G401.6 (cell line): ENCODE measurements around the gene ARL15.

Experiments used
- FAIRE-seq: peaks from 2 replicates; lab custom pipeline; 2012; peaks lifted over from hg19 to GRCh38; lab: Jason Lieb, UNC

Gene ARL15

DNA sequence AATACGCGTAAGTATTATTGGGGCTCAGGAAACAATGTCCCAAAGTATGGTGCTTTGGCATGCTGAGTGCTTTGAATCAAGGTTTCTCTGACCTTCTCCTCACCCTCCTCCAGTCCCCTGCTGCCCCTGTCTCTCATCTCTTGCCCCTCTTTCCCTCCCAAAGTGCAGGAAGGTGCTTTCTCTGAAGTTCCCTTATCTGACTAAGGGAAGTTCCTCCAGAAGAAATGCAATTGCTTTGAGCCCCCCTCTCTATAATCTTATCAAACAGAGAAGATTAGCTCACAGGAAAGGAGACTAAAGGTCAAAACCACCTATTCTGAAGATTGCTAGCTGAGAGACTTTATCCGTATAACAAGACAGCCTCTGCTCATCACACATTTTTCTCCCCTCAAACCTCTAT, 288.1 kb downstream of the ARL15 start:
- no peak for FAIRE-seq

DNA sequence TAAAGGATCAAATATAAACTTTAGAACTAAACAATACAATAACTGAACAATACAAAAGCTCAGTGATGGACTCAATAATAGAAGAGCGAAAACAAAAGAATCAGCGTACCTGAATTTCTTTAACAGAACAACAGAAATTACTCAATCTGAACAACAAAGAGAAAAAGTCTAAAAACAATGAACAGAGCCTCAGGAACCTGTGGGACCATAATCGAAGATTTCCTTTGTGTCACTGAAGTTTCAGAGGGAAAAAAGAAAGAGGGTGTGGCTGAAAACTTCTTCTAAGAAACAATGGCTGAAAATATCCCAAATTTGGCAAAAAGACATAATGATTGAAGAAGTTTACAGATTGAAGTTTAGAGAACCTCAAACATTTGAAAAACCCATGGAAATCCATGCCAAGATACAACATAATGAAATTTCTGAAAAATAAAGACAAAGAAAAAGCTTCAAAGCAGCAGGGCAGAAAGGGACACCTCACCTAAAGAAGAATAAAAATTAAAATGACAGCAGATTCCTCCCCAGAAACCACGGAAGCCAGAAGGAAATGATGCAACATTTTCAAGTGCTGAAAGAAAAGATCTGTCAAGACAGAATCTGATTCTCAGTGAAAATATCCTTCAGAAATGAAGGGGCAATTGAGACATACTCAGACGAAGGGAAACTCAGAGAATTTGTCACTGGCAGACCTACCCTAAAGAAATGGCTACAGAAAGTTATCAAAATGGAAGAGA, 288.8 kb downstream of the ARL15 start:
- FAIRE-seq, result no peak

DNA sequence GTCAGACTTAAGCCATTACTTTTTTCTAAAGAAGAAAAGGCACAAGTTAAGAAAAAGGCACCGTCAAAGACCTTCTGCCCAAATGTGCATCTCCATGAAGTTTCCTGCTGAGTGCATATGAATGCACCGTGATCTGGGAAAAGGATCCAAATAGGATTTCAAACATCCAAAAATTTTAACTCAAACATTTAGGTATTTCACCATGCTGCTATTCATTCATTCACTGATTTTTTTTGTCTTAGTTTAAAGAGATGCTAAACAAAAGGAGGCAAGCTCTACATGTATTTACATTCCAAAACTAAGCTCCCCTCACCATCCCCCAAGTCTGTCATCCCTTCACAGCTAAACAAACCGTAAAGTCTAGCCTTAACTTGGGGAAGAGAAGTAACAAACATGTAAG, 291.9 kb downstream of the ARL15 start:
- no peak for FAIRE-seq

DNA sequence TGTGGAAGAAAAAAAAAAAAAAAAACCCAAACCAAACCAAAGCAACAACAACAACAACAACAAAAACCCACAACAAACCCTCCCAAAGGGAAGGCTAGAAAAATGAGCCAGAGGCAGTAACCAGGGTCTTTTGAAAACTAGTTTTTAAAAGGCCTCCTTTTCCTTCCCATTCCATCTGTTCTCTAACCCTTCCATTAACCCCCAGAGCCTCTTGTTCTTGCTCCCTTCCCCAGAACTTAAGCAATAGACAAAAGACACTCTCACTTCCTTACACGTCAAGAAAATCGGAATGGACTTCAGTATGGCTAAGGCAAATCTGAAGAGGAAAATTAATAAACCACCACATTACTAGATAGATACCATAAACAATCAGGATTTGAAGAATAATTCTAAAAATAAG, 292.8 kb downstream of the ARL15 start:
- no peak for FAIRE-seq

DNA sequence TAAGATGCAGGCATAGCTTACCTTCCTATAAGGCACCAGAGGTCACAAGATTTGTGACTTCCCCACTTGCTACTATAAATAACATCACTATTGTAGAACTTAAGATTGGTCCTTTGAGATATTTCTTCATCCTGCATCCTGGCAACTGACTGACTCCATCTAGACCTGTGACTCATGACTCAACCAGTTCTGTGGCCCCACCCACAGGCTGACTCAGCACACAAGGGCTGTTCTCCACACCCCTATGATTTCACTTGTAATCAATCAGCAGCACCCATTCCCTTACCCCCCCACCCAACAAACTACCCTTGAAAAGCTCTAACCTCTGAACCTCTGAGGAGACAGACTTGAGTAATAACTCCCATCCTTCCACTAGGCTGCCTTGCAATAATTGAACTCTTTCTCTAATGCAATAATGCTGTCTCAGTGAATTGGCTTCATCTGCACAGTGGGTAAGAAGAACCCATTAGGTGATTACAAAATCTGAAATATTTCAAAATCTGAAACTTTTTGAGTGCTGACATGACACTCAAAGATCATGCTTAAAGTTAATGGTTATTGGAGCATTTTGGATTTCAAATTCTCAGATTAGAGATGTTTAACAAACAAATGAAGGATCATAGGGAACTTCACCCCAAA, 296.7 kb downstream of the ARL15 start:
- FAIRE-seq, result no peak

DNA sequence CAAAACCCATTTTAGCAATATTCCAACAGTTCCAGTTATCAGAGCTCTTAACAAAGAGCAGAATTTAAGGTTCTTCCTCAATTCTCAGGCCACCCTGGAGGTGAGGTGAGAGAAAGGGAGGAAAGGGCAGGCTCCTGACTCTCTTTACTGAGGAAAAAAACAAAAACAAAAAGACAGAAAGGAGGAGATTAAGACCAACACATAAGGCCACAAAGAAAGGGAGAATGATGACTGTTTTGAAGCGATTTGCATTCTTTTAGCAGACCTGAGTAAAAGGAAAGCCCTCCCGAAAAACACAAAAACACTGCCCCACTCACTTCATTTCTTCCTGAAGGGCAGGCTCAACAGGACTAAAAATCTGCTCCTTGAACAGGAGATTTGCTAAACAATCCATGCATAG, 300.5 kb downstream of the ARL15 start:
- FAIRE-seq, result no peak

DNA sequence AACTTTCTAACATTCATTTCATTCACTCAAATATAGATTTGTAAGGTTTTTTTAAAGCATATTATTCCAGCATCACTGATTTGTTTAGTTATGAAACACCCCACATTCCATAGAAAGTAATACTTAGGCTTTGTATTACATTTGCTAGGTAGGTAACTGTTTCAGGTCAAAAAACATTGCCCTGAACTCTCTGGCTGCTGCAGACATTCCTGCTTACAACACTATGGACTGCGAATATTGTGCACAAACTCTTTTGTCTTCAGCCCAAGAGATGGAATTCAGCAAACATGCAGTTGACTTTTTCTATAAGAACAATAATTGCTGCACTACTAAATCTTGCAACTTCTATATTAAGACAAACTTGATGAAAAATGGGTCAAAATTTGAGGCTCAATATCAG, 301.0 kb downstream of the ARL15 start:
- no peak for FAIRE-seq

DNA sequence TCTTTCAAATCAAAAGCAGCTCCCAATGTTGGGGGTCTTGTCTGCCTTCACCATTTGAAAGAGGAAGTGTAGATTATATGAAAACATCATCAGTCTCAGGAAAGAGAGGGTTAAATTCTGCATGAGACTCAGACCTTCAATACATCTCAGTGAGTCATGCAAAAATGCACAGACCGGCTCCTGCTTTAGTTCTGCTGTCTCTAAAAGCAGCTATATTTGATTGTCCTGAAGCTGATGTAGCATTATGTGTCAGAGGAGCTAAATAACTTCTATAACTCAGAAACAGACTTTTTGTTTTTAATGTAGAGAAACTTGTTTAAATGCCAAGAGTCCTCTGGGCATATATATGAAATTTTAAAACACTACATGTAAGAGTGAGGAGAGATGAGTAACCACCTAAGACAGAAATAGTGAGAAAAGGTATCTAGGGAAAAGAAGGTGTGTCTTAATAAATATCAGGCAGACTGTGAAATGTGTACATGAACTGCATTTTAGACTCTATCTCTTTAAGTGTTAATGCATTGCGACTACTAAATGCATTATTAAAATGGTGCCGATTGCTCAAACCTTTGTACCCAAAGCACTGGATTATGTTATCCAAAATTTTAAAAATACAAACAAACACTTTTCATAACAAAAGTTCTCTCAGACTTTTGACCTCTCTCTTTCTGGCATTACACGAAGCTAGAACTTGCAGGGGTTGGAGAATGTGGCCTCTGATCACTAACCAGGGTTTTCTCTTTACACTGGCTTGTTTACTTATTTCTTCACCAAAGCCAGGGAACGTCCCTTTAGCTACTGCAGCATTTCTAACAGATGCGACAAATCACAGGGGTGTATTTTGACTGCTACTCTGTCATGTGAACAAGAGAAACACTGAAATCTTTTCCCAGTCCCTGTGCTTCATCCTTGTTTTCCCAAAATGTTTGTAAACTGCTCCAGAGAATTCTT, 302.3 kb downstream of the ARL15 start:
- no peak for FAIRE-seq

DNA sequence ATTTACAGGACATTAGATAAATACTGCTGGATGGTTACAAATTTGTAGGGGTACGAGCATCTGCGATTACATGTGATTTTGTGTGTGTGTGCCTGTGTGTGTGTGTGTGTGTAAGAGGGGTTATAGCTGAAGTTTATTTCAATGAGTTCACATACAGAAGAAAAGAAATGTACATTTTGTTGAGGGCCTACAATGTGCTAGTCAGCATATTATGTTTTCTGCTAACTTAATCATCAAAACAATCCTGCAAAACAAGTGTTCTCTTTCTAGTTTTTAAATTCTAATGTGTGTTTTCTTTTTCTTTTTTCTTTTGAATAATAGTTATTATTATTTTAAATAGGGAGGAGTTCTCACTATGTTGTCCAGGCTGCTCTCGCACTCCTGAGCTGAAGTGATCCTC, 305.7 kb downstream of the ARL15 start:
- FAIRE-seq, result no peak

DNA sequence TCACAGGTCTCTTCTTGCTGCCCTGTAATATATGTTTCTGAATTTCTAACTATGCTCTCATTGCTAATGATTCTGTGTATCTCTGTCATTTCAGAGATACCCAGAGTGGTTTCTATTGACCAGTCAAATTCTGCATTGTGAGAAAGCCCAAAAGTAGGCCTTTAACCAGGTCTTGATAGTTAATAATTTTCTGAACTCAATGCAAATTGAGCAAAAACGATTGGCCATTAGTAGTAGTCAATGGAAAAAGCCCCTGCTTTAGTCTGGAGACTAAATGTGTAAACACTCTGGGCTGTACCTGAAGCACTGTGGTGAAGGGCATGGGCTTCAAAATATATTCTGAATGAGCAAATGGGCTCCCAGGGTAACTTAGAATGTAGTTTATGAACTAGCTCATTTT, 307.6 kb downstream of the ARL15 start:
- no peak for FAIRE-seq

DNA sequence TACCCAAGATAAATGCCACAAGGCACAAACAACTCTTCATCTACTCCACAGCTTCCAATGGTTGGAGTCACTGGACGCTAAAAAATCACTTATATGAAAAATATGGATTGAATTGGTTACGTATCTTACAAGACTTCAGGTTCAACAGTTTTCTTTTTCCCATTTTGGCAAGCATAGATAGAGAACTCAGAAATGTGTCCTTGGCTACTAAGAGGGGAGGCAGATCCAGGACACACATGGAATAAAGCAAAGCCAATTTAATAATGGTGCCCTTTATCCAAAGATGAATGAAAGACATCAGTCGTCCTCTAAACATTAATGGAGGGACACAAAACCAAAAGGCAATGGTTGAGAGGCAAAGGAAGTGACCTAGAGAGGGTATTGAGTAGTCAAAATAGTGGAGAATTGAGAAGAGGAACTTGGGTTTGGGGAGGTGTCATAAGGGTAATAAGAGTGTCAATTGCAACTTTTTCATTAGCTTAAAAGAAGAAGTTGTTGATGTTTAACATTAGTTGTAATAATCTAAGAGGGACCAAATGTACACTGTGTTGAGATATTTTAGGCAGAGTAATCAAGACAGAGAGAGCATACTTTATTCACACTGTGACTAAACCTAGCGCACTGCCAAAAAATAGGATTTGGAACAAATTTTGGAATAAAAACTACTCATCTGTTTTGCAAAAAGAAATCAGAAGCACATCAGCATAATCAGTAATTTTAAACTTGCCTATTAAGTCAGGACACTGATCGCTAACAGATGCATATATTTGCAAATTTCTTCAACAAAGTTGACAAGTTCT, 308.2 kb downstream of the ARL15 start:
- no peak for FAIRE-seq

DNA sequence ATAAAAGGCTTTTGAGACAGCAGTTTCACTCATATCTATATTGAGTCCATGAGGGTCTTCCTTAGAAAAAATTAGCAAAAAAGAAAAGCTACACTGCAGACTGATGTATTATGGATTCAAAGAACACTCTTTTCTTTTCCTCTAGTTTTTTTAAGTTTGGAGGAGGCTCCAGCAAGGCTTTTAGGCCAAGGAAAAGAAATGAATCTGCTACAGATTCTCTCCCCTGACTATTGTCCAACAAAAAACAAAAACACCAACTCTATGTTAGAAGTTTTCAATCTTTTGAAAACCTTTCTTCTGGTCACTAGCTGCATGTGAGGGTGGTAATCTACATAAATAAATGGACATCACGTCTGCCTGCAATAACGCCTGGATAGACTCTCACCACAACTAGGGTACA, 310.4 kb downstream of the ARL15 start:
- FAIRE-seq, result no peak

DNA sequence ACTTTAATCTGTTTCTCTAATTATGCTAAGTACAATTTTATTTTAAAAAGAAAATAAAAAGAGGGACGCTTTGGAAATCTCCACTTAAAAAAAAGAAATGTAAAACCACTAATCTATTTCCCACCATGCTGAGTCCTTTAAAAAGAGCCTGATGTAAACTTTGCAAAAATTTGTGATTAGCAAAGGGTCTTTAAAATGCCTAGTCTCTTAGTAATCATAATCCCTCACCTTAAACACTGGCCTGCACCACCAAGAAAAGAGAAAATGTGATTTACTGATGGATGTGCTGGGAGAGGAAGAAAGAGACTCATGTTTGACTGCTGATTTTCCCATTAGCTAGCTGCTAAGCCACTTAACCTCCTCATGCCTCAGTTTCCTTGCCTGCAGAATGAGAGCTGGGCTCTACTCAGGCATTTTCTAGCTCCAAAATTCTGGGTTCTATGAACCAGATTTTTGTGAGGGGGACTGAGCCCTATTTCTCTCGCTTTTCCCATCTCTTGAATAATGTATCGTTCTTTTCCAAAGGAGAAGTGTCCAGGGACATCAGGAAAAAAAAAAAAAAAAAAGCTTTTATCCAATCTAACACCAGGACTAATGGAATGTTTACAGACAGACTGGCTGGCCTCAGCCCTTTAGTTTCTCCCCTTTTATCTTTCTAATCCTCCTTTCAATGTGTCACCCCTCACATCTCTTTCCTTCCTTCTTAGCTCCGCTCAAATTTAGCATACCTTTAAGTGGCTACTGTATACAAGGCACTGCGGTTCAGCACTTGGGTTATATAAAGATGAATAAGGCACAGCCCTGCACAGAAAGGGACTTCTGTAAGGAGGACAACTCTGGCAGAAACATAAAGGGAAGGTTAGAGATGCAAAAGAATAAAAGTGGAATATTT, 312.4 kb downstream of the ARL15 start:
- FAIRE-seq, result no peak

DNA sequence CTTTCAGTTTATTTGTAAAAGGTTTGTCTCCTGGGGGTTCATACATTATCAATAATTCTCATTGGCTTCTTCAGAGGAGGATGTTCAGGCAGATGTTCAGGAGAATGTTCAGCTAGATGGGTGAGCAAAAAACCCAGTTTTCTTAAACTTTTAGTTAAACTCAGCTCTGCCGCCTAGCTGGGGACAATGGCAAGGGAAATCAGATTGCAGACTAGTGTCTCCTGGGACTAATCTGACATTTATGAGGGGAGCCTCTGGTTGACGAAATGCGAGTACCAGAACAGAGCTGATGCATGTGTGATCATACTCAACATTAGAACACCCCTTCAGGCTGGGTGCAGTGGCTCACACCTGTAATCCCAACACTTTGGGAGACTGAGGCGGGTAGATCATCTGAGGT, 314.4 kb downstream of the ARL15 start:
- no peak for FAIRE-seq

DNA sequence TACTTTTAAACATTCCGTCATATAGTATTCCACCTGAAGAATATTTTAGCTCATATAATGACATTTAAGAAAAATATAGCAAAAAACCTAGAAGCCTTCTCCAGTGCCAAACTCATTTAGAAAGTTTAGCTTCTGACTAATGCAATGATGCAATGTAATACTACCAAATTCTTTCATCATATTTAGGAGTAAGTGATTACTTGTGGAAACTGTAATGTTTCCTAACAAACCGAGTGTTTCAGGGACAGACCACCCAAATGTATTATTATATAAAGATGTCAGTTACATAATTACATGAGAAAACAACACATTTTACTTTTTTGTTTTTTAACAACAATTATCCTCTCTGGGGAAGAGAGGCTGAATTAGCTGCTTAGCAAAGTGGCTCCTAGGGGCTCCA, 316.2 kb downstream of the ARL15 start:
- no peak for FAIRE-seq

DNA sequence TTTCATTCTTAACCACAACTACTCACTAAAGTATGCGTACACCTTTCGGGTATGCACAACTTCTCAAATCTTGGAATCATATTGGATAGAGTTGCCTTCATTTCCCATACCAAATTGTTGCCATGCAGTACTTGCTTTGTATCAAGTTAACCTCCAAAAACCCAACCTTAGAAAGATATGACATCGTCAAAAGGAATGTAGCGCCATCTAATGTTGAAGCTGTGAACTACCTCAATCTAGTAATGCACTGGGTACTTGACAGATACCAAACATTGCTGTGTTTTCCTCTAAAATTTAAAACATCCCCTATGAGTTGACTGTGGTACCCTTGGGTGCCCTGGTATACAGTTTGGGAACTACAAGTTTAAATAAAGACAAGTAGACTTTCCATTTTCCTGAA, 318.4 kb downstream of the ARL15 start:
- FAIRE-seq, result no peak

DNA sequence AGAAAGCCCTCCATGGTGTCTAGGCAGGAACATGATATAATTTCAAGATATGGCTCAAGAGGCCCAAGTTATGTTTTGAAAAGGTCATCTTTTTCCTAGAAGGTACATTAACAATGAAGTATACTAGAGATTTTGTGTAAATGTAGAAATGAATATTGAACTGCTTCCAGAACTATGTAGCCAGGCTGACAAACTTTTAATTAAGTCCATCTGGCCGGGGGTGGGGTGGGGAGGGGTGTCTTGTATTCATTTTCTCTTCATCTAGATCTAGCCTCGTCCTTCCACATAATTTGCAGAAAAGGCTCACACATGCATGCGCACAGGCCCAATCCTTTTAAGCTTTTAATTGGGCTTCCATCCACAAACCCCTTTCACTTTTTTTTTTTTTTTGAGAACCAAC, 323.3 kb downstream of the ARL15 start:
- no peak for FAIRE-seq

DNA sequence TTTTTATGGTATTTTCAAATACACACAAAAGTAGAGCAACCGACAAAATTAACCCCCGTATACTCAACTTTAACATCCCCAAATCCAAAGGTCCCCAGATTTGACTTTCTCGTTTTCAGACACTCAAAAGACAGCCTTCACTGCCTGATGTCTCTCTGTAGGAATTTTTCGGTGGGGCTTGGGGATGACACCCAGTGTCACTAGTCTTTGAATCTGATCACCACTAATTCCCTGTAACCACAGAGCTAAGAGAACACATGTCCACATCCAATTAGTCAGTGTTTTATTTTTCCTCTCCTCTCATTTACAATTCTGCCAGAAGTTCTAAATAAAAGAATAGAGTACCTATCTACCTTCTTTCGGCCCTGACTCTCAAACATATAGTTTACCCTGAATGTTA, 324.6 kb downstream of the ARL15 start:
- no peak for FAIRE-seq

DNA sequence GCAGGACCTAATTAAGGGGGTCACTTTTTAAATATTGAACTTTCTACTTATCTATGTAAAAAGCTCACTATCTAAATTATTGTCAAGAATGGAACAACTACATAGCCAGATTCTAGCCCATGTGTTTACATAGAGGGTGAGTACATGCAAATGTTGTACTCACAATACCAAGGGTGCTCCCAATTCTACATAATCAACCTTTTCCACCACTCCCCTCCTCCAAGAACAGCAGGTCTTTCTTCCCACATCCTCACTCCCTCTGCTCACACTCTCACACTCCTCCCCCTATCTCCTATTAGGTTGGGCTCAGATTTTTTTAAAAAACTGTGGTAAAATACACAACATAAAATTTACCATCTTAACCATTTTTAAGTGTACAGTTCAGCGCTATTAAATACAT, 325.4 kb downstream of the ARL15 start:
- FAIRE-seq, result no peak

DNA sequence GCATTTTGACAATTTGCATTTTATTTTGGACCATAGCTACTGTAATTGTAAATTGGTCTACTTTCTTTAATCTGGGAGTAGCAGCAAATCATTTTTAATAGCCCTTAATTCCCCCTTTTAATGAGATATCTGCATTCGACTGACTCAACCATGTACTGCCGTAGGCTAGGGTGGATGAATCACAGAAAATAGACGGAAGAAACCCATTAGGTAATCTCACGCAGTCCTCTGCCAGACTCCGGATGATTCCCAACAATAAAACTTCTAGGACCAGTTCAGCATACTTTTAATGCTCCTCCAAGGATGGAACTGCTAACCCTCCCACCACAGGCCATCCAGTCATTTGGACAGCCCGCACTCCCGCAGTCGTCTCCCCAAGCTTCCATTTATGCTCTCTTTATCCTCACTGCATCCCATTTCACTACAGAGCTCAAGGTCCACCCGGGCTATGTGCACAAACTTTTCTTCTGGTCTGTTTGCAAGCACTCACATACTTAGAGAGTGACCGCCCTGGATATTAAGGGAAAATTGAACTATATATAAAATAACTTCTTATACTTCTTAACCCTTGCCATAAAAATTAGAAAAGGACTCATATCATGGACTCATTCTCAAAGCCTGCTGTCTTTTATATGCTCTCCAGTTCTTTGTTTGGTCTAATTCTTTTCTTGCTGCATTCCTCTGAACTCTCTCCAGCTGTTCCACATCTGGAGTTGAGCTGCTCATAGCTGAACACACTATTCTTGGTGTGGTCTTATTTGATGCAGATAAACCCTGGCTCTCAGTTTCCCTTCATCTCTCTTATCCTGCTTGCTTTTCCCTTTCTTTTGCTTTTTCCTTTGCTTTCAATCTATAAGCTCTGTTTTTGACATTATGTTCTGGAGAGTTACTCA, 326.6 kb downstream of the ARL15 start:
- no peak for FAIRE-seq
